HG02885 (cell line): Measurements from ENCODE around the gene HCLS1.
"Not testable (repeated sequence)": the region's sequence is repeated elsewhere in the genome, so short reads cannot be mapped to it uniquely, and the experiment has no call there.

ENCODE experiments used
- ATAC-seq: cut with Tn5 transposase; IDR thresholded peaks from one replicate; pipeline ENCODE4 v1.9.1; 2021; ENCODE audit warnings: mild to moderate bottlenecking; ENCODE audit not compliant: unreplicated experiment, poor library complexity

The HCLS1 gene

DNA sequence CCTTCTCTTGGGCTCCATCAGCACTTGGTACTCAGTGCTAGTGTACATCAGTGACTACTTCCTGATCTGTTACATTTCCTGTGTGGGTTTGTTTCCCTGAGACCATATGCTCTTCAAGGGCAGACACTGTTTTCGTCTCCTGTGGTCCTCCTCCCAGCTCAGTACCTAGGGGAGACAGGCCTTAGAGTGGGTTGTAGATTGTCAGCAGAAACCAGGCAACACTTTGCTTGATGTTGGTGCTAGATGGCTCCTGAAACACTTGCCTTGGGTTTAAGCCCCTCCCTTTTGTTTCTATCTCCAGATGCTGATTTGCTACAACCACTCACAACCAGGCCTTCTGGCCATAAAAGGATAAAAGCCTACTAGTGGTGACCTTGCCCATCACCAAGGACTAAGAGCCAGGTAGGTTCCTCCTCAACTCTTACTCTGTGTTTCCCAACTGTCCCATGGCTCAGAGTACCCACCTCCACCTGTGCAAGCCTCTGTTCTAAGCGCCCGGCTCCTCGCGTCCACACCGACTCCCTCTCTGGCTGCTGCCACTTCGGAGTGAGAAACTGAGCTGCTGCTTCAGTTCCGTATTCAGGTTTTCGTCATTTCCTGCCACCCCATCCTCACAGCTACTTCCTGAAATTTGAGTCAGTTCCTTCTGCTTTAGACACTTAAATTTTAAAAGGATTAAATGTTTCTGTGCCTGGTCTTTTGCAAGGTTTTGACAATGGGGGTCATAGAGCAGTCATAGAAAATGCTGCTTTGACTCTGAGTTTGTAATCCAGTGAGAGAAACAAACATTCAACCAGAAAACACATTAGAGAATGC lies at the start of gene HCLS1:
HCLS1 (minus strand) TSS at position 548 of the 816 bp plus-strand sequence. CDS start 2,556 bp downstream, outside the sequence.
- ATAC-seq = peak; percentile 85

- no peak for ATAC-seq
Measured at GRCh38 chr3:121710347-121710746, 49.6 kb upstream of the HCLS1 start.

GRCh38 chr3:121707531-121708273 lies 47.0 kb upstream of the HCLS1 start:
- ATAC-seq = no peak

DNA sequence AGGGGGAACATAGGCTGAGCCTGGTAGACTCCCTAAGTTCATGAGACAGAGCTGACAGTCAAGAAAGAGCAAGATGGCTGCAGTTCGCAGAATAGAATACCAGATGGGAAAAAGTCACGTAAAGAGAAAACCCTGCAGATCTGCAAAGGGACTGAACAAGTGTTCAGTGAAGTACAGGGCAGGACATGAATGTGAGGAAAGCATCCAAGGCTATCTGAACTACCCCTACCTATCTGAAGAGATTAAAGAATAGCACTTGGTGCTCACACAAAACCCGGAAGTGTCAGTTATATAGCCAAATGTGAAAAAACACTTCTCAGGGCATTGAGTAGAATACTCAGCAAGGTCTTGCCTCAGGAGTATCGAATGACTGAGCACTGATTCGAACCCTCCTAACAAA lies 44.8 kb upstream of the HCLS1 start:
- ATAC-seq = no peak

GRCh38 chr3:121703973-121704372 lies 43.3 kb upstream of the HCLS1 start:
- no peak for ATAC-seq

DNA sequence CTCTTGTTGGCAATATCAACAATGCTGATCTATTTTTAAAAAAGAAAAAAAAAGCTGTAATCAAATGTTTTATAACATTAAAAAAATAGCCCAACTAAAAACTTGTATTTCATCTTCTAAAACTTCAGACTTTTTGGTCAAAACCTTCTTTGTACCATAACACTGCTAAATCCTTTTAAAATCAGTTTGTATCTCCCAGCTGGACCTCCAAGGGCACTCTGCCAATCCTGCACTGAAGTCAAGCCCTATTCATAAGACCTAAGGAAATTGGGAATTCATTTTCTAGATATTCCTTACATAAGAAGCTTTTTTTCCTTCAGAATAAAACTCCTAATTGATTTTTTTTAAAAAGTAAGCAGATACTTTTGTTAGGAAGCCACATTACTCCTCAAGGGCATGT lies 38.2 kb upstream of the HCLS1 start:
- no peak for ATAC-seq

GRCh38 chr3:121698476-121698875 lies 37.8 kb upstream of the HCLS1 start:
- no peak for ATAC-seq

- no peak for ATAC-seq
Measured at GRCh38 chr3:121696186-121696585, 35.5 kb upstream of the HCLS1 start.

DNA sequence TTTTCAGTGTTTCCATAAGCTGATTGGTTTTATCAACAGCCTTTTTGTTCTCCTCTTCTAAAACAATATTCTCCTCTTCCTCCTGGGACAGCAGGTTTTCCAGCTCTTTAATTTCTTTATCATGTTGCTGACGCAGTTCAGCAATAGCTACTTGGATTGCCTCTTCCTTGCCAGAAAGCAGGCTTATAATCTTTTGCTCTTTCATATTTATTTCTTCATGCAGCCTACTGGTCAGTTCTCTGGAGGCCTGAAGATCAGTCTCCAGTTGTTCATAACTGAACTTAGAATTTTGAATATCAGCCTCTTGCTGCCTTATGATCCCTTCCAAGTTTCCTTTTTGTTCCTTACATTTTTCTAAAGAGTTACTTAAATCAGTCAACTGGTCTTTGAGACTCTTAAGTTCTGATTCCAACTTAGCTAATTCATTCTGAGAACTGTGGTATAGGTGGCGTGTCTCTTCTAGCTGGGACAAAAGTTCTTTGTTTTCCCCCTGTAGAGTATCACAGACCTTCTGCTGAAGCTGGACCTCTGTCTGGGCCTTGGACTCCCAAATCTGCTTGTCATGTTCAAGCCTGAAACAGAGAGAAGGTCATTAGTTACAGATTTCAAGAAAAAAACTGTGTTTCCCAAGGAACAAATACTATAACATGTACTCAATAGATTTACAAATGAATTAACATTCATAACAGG lies 31.5 kb upstream of the HCLS1 start:
- ATAC-seq = no peak

- ATAC-seq = peak; percentile 50
Measured at GRCh38 chr3:121690777-121691405, 30.2 kb upstream of the HCLS1 start.

- ATAC-seq = not testable (repeated sequence)
Measured at GRCh38 chr3:121688747-121689146, 28.0 kb upstream of the HCLS1 start.

DNA sequence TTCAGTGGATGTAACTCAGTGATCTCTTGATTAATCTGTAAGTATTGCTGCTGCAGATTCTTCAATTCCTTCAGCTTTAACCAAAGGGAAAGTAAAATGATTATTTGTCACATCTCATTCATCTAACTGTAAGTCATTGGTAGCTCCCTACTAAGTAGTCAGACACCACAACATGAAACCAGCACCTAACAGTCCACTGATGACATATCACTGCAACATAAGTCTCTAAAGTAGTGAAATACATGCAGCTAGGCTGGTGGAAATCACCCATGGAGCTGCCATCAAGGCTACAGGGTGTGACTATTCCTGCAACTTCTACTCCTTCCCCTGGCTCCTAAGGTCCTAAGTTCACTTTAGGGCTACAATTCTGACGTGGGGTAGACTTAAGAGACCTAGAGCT lies 21.1 kb upstream of the HCLS1 start:
- ATAC-seq = no peak

- ATAC-seq = no peak
Measured at GRCh38 chr3:121677141-121677540, 16.4 kb upstream of the HCLS1 start.

GRCh38 chr3:121670676-121671075 lies 10.0 kb upstream of the HCLS1 start:
- no peak for ATAC-seq

GRCh38 chr3:121667333-121667732 lies 6.6 kb upstream of the HCLS1 start:
- ATAC-seq = no peak

DNA sequence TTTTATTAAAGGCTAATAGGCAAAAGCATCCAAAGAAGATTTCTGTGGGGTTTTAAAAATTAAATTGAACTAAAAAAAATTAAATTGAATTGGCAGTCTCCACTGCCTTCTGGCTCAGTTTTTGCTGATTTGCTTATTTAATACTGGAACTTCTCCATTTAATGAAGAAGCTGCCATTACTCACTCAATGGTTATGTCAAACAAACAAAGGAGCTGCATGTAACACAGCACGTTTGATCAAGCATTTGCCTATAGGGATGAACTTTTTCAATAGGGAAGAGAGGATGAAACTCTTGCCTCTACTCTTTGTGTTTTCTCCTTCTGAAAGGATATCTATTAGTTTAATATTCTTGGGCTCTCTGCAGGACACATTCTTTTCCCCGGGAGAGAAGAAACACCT lies 4.8 kb upstream of the HCLS1 start:
- ATAC-seq = no peak

DNA sequence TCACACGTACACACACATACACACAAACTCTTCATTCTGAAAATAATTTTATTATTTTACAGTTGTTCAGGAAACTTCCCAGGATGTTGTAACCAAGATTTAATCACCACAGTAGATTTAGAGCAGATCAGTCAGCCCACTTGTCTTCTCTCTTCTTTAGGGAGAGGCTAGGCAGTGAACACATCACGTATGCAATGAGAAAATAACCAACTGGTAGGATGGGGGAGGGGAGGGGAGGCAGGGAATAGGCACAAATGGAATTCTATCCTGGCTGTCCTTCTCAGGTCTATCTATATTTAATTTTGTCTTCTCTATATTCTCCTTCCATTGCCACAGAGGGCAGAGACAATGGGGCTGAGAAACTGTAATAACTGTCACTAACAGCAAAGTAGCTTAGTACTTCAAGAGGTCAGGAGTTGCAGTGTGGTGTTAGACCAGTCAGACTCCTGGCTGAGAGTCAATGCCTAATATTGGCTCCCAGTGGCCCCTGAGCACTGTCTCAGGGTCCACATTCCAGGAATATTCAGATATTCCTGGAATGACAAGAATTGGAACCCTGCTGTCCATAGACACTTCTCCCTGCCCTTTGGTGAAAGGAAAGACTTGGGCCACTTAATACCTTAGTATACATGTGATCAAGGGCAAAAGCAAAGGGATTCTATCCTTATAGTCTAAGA lies 2.6 kb upstream of the HCLS1 start:
- ATAC-seq = no peak

DNA sequence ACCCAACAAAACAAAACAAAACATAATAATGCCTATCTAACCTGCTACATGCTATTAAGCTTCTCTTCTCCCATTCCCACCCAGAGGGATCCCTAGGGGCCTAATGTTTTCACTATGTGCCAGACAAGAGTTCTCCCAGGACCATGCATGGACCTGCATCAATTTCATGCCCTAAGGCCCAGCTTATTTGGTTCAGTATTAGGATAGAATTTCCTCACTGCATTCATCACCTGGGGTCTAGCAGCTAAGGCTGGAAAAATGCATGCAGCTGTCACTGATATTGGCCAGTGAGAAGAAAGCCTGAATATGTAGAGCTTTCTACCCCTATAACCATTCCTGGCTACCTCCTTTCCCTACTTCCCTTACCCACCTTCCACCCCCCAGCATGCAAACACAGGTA lies 2.0 kb upstream of the HCLS1 start:
- no peak for ATAC-seq

- no peak for ATAC-seq
Measured at GRCh38 chr3:121661376-121661775, 673 bp upstream of the HCLS1 start.

DNA sequence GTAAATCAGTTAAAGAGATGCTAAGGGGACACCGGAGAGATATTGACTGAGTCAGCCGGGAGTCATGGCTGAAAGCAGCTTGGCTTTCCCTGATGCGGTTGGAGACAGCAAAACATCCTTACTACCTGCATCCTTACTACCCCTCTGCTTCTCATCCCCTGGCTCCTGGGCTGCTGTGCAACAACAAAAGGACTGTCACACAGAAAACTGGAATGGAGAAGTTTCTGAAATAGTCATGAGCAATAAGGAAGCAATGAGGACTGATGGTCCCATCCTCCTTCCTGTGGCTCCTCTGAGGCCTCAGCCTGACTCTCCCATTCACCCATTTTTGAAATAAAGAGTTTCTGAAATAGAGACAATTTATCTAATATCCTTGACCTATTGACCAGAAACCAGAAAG lies 1.1 kb downstream of the HCLS1 start:
- no peak for ATAC-seq
